ENCODE results near the gene PAM16.
A peak's percentile ranks its signal among the peaks of the same experiment; 100 is the strongest.

PAM16 gene

DNA sequence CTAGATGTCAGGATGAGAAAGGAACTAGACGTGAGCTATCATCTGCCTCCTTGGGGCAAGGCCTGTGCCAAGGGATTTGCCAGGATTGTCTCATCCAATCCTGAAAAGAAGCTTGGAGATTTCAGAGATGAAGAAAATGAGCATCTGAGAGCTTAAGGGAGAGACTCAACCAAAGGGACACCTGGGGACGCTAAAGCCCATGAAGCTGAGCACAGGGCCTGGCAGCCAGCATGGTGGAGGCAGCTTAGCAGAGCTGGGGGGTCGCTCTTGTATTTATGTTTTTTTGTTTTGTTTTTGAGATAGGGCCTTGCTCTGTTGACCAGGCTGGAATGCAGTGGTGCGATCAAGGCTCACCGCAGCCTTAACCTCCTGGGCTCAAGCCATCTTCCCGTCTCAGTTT lies 53.6 kb downstream of the PAM16 start:
- H3K27me3 ChIP-seq (ENCODE audit: insufficient read depth, low read depth, severe bottlenecking) = no peaks in the 10 kb centered on the region
- H3K9me3 ChIP-seq (ENCODE audit: severe bottlenecking) = no peaks in the 10 kb centered on the region
- peak; percentile 44 for DNase-seq
- H3K4me3 ChIP-seq (ENCODE audit: low read depth, low read length) = no peak overlapping the region
- TF ChIP-seq CTCF (IDR thresholded peaks at IDR 0.05; ENCODE audit: low read depth, low read length) = peak; percentile 77
- no peak overlapping the region for H3K27ac ChIP-seq
- no peaks in the 10 kb centered on the region for H3K36me3 ChIP-seq

DNA sequence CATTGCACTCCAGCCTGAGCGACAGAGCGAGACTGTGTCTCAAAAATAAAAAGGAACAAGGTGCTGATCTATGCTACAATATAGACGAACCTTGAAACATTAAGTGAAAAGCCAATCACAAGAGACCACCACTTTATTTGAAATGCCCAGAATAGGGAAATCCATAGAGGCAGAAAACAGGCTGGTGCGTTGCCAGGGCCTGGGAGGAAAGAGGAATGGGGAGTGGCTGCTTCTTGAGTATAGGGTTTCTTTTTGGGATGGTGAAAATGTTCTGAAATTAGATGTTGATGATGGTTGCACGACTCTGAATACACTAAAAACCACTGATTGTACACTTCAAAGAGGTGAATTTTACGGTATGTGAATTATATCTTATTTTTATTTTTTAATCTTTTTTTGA lies 55.5 kb downstream of the PAM16 start:
- no peaks in the 10 kb centered on the region for H3K9me3 ChIP-seq (ENCODE audit: severe bottlenecking)
- no peaks in the 10 kb centered on the region for H3K27me3 ChIP-seq (ENCODE audit: insufficient read depth, low read depth, severe bottlenecking)
- H3K36me3 ChIP-seq = no peaks in the 10 kb centered on the region
- no peak overlapping the region for H3K4me3 ChIP-seq (ENCODE audit: low read depth, low read length)
- TF ChIP-seq CTCF (IDR thresholded peaks at IDR 0.05; ENCODE audit: low read depth, low read length) = no peak
- DNase-seq = no peak
- no peak overlapping the region for H3K27ac ChIP-seq

DNA sequence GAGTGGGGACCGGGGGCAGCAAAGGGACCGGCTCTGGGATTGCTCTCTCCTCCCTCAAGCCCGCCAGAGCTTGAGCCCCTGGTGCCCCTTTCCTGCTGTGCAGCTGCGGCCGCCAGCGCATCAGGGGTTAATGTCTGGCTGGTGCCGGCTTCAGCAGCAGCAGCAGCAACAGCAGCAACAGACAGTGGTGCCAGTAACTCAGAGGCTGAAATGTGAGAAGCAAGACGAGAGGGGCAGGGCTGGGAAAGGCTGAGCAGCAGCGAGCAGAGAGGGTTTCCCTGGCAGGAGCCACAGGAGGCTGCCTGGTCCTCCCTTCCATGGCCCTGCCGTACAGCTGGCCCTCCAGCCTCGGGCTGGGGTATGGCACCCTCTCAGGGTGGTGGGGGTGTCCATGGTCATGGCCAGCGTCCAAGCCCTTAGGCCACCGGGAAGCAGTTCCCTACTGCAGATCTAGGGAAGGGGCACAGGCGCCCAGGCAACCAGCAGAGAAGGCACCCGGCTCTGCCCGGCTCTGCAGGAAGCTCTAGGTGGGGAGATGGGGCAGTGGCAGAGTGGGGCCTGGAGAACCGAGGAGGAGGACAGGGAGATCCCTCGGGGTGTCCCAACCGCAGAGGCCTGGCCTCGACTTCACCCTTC lies 57.2 kb downstream of the PAM16 start:
- no peak for TF ChIP-seq CTCF (IDR thresholded peaks at IDR 0.05; ENCODE audit: low read depth, low read length)
- H3K27ac ChIP-seq = peak overlapping the region; percentile 51
- no peaks in the 10 kb centered on the region for H3K9me3 ChIP-seq (ENCODE audit: severe bottlenecking)
- no peaks in the 10 kb centered on the region for H3K27me3 ChIP-seq (ENCODE audit: insufficient read depth, low read depth, severe bottlenecking)
- H3K4me3 ChIP-seq (ENCODE audit: low read depth, low read length) = no peak overlapping the region
- H3K36me3 ChIP-seq = no peaks in the 10 kb centered on the region
- DNase-seq = peak; percentile 52

- TF ChIP-seq CTCF (IDR thresholded peaks at IDR 0.05; ENCODE audit: low read depth, low read length) = no peak
- peak overlapping the region; percentile 51; the same call in 1 of the 2 replicates for H3K27ac ChIP-seq
- H3K9me3 ChIP-seq (ENCODE audit: severe bottlenecking) = no peaks in the 10 kb centered on the region
- H3K27me3 ChIP-seq (ENCODE audit: insufficient read depth, low read depth, severe bottlenecking) = no peaks in the 10 kb centered on the region
- H3K36me3 ChIP-seq = no peaks in the 10 kb centered on the region
- DNase-seq = peak; percentile 70
- no peak overlapping the region for H3K4me3 ChIP-seq (ENCODE audit: low read depth, low read length)
These were observed 57.9 kb downstream of the PAM16 start for GRCh38 chr16:4293181-4293716.

DNA sequence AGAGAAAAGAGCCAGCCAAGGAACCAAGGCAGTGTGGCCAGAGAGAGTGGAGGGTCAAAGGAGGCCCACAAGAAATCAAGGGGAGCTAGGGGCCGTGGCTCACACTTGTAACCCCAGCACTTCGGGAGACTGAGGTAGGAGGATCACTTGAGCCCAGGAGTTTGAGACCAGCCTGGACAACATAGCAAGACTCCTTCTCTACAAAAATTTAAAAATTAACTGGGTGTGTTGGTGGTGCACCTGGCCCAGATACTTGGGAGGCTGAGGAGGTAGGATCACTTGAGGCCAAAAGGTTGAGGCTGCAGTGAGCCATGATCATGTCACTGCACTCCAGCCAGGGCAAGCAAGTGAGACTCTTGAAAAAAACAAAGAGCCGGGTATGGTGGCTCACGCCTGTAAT lies 59.4 kb downstream of the PAM16 start:
- Histone ChIP-seq H3K4me3 (ENCODE audit: low read depth, low read length) (no peak overlapping the region), H3K36me3 (no peaks in the 10 kb centered on the region), H3K27ac (no peak overlapping the region), H3K9me3 (ENCODE audit: severe bottlenecking) (no peaks in the 10 kb centered on the region), H3K27me3 (ENCODE audit: insufficient read depth, low read depth, severe bottlenecking) (no peaks in the 10 kb centered on the region)
- no peak for DNase-seq
- no peak for TF ChIP-seq CTCF (IDR thresholded peaks at IDR 0.05; ENCODE audit: low read depth, low read length)

Measured in WERI-Rb-1 (cell line).